ENCODE results near the gene MLF2. TPM values are rescaled to one million over a fixed set of nuclear protein-coding genes. Genes with fewer than 3 reads are reported as not detected.
A peak's percentile ranks its signal among the peaks of the same experiment; 100 is the strongest.

Gene MLF2
- total and polyA plus RNA-seq, 2 of the 13 experiments (the other 11 are each of a cell fraction or from before 2014, with no cell fraction given) = 88.1 to 167 TPM

- no peak for TF ChIP-seq ZNF510 (CRISPR knock-in tag; IDR thresholded peaks at IDR 0.05; ENCODE audit: low read depth)
- no peak for TF ChIP-seq IRX3 (CRISPR knock-in tag; IDR thresholded peaks at IDR 0.05; ENCODE audit: borderline replicate concordance, low read depth)
- no peak for TF ChIP-seq SRY (CRISPR knock-in tag; IDR thresholded peaks at IDR 0.05)
- peak; percentile 75 for TF ChIP-seq NCOA2 (CRISPR knock-in tag; IDR thresholded peaks at IDR 0.05)
- no peak for TF ChIP-seq ZNF496 (CRISPR knock-in tag; IDR thresholded peaks at IDR 0.05; ENCODE audit: insufficient replicate concordance)
- no peak for TF ChIP-seq DDIT3 (CRISPR knock-in tag; IDR thresholded peaks at IDR 0.05)
- TF ChIP-seq MXI1 (IDR thresholded peaks at IDR 0.05; ENCODE audit: borderline replicate concordance, low read depth, low read length) = peak; percentile 23; the same call in 1 of the 3 replicates
- TF ChIP-seq ZFP82 (CRISPR knock-in tag; IDR thresholded peaks at IDR 0.05; ENCODE audit: borderline replicate concordance) = no peak
- no peak for TF ChIP-seq SIN3B (IDR thresholded peaks at IDR 0.05; ENCODE audit: low read length)
- TF ChIP-seq ZBTB1 (CRISPR knock-in tag; IDR thresholded peaks at IDR 0.05; ENCODE audit: borderline replicate concordance) = no peak
- peak; percentile 98 for TF ChIP-seq ZNF687 (CRISPR knock-in tag; IDR thresholded peaks at IDR 0.05)
- TF ChIP-seq ZNF460 (CRISPR knock-in tag; IDR thresholded peaks at IDR 0.05; ENCODE audit: borderline replicate concordance) = no peak; the same call in 1 of the 2 replicates
- TF ChIP-seq GABPA (IDR thresholded peaks at IDR 0.05; ENCODE audit: low read depth, low read length) = 0 out of 2 replicates have a peak, but pooled peaks have one; percentile 17
- TF ChIP-seq GABPA (CRISPR knock-in tag; IDR thresholded peaks at IDR 0.05; ENCODE audit: low read depth) = peak; percentile 85
- 0 out of 2 replicates have a peak, but pooled peaks have one; percentile 48 for TF ChIP-seq MTERF4 (CRISPR knock-in tag; IDR thresholded peaks at IDR 0.05)
- peak; percentile 91 for TF ChIP-seq TARDBP (CRISPR knock-in tag; IDR thresholded peaks at IDR 0.05)
- peak; percentile 90 for TF ChIP-seq TEAD3 (CRISPR knock-in tag; optimal IDR thresholded peaks at IDR 0.05; ENCODE audit: borderline replicate concordance)
- 0 out of 2 replicates have a peak, but pooled peaks have one; percentile 45 for TF ChIP-seq ZNF670 (CRISPR knock-in tag; IDR thresholded peaks at IDR 0.05; ENCODE audit: borderline replicate concordance)
- peak; percentile 76; the same call in 1 of the 2 replicates for TF ChIP-seq POGZ (CRISPR knock-in tag; IDR thresholded peaks at IDR 0.05)
- no peak for TF ChIP-seq LBX2 (CRISPR knock-in tag; IDR thresholded peaks at IDR 0.05; ENCODE audit: borderline replicate concordance)
- no peak for TF ChIP-seq ZNF616 (CRISPR knock-in tag; IDR thresholded peaks at IDR 0.05; ENCODE audit: low read depth)
- no peak for TF ChIP-seq ZNF251 (CRISPR knock-in tag; IDR thresholded peaks at IDR 0.05)
- 0 out of 2 replicates have a peak, but pooled peaks have one; percentile 12 for TF ChIP-seq MNT (IDR thresholded peaks at IDR 0.05)
These were observed 39.7 kb upstream of the MLF2 start (continued) for GRCh38 chr12:6792522-6793201.
